PC-3 (cell line): ENCODE measurements around the gene SMARCD3. TPM values are rescaled to one million over a fixed set of nuclear protein-coding genes. Genes with fewer than 3 reads are reported as not detected.

Experiments used
- ATAC-seq: fragments of 200-7000 bp; cut with Tn5 transposase; 2 replicates; pipeline ENCODE4 v1.9.1; 2020; ENCODE audit warnings: mild to moderate bottlenecking, moderate library complexity
- BruUV-seq: library from RNA; stranded (reverse); fragments of 400-500 nt; replicated peaks from 2 replicates; lab custom pipeline; 2021; lab: Mats Ljungman, UMichigan
- CTCF ChIA-PET: fragments of 300-600 bp; sonication (Branson Sonifier 250); formaldehyde crosslinking; loops from one replicate; lab custom pipeline; 2022; ENCODE audit warnings: antibody characterized with exemption; lab: Charles Lee
- POLR2A ChIA-PET: fragments of 300-600 bp; sonication (Branson Sonifier 250); formaldehyde crosslinking; loops from one replicate; lab custom pipeline; 2022; ENCODE audit warnings: antibody characterized with exemption; ENCODE audit not compliant: unreplicated experiment; lab: Charles Lee
- DNase-seq: peaks from one replicate; pipeline ENCODE4 v3.0.0-alpha.2; 2015
- H2AFZ ChIP-seq: fragments of 300-600 bp; sonication (generic); 2 replicates; pipeline ENCODE4 v1.6.0; 2016; ENCODE audit warnings: antibody characterized with exemption, low read length
- H3F3A ChIP-seq: fragments of 300-600 bp; sonication (generic); one replicate; pipeline ENCODE4 v1.6.0; 2017; ENCODE audit warnings: antibody characterized with exemption, low read length, control low read depth, mild to moderate bottlenecking; ENCODE audit not compliant: unreplicated experiment
- H3K27ac ChIP-seq: fragments of 300-600 bp; sonication (generic); 2 replicates; pipeline ENCODE4 v1.5.1; 2016; ENCODE audit warnings: mild to moderate bottlenecking, low read length
- H3K27me3 ChIP-seq: fragments of 300-600 bp; sonication (generic); 2 replicates; pipeline ENCODE4 v1.6.1; 2016; ENCODE audit warnings: low read length, mixed read lengths
- H3K36me3 ChIP-seq: fragments of 300-600 bp; sonication (generic); 2 replicates; pipeline ENCODE4 v1.6.1; 2016; ENCODE audit warnings: low read depth, mixed run types, low read length, mixed read lengths
- H3K4me1 ChIP-seq: fragments of 300-600 bp; sonication (generic); 2 replicates; pipeline ENCODE4 v1.5.1; 2016; ENCODE audit warnings: low read length; ENCODE audit not compliant: insufficient read depth
- H3K4me2 ChIP-seq: fragments of 300-600 bp; sonication (generic); 2 replicates; pipeline ENCODE4 v1.6.0; 2016; ENCODE audit warnings: low read length
- H3K4me3 ChIP-seq: fragments of 300-600 bp; sonication (generic); 2 replicates; pipeline ENCODE4 v1.5.1; 2016; ENCODE audit warnings: mild to moderate bottlenecking, low read length, mixed read lengths
- H3K79me2 ChIP-seq: fragments of 300-600 bp; sonication (generic); 2 replicates; pipeline ENCODE4 v1.6.1; 2017; ENCODE audit warnings: low read length, mixed read lengths
- H3K9ac ChIP-seq: fragments of 300-600 bp; sonication (generic); 2 replicates; pipeline ENCODE4 v1.6.0; 2016; ENCODE audit warnings: mild to moderate bottlenecking, low read length
- H3K9me2 ChIP-seq: fragments of 300-600 bp; sonication (generic); replicated peaks from 2 replicates; pipeline ENCODE4 v1.6.1; 2016; ENCODE audit warnings: mixed run types, low read length, mixed read lengths
- H3K9me3 ChIP-seq: fragments of 300-600 bp; sonication (generic); 2 replicates; pipeline ENCODE4 v1.6.1; 2016; ENCODE audit warnings: low read length, mixed read lengths
- H4K20me1 ChIP-seq: fragments of 300-600 bp; sonication (generic); 2 replicates; pipeline ENCODE4 v1.6.1; 2016; ENCODE audit warnings: low read length, mixed read lengths
- EZH2 ChIP-seq: fragments of 300-600 bp; sonication (generic); IDR thresholded peaks from one replicate; pipeline ENCODE4 v1.6.1; 2017; ENCODE audit warnings: antibody characterized with exemption, mild to moderate bottlenecking, low read length; ENCODE audit not compliant: unreplicated experiment
- EZH2phosphoT487 ChIP-seq: fragments of 300-600 bp; sonication (generic); IDR thresholded peaks from 2 replicates; pipeline ENCODE4 v1.6.1; 2018; ENCODE audit warnings: mild to moderate bottlenecking, antibody characterized with exemption, low read length, borderline replicate concordance
- intact Hi-C: fragments of 100-400 bp; cut with micrococcal nuclease; formaldehyde crosslinking; loops from 2 replicates; pipeline ENCODE4 v1.9.0; 2023
- total RNA-seq: library from RNA; depleted of rRNA; stranded (reverse); fragments of >200 nt; gene quantifications from 2 replicates; pipeline ENCODE4 v1.2.3, GENCODE V29; 2014
- TF ChIP-seq, protein P1 (sequence below): fragments of 300-600 bp; sonication (generic); conservative IDR thresholded peaks from 2 replicates; pipeline ENCODE4 v1.5.1; 2017; ENCODE audit warnings: antibody characterized with exemption, low read depth, mild to moderate bottlenecking, low read length

The SMARCD3 gene
- total RNA-seq, 1 experiment from 2014 or later: 9.1 TPM

- H3K36me3 ChIP-seq: no peaks in the 10 kb centered on the region
- CTCF ChIA-PET: no interaction called here
- no peak overlapping the region for H3K4me3 ChIP-seq
- H3K4me2 ChIP-seq: no peak overlapping the region
- no peak for ATAC-seq
- H3K9ac ChIP-seq: no peak overlapping the region
- H3K79me2 ChIP-seq: no peaks in the 10 kb centered on the region
- no peaks in the 10 kb centered on the region for H3K9me3 ChIP-seq
- no peaks in the 10 kb centered on the region for H3K9me2 ChIP-seq
- intact Hi-C loops: no loop called here
- TSS peak; percentile 15 for BruUV-seq
- H3F3A ChIP-seq: no peaks in the 10 kb centered on the region
- H3K27me3 ChIP-seq: no peaks in the 10 kb centered on the region
- POLR2A ChIA-PET: no interaction called here
- H2AFZ ChIP-seq: no peak overlapping the region
- TF ChIP-seq EZH2phosphoT487: no peak
- TF ChIP-seq EZH2: no peak
- TF ChIP-seq, protein P1, sequence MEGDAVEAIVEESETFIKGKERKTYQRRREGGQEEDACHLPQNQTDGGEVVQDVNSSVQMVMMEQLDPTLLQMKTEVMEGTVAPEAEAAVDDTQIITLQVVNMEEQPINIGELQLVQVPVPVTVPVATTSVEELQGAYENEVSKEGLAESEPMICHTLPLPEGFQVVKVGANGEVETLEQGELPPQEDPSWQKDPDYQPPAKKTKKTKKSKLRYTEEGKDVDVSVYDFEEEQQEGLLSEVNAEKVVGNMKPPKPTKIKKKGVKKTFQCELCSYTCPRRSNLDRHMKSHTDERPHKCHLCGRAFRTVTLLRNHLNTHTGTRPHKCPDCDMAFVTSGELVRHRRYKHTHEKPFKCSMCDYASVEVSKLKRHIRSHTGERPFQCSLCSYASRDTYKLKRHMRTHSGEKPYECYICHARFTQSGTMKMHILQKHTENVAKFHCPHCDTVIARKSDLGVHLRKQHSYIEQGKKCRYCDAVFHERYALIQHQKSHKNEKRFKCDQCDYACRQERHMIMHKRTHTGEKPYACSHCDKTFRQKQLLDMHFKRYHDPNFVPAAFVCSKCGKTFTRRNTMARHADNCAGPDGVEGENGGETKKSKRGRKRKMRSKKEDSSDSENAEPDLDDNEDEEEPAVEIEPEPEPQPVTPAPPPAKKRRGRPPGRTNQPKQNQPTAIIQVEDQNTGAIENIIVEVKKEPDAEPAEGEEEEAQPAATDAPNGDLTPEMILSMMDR: no peak
- DNase-seq: no peak
- H3K27ac ChIP-seq: no peak overlapping the region
- H3K4me1 ChIP-seq: peaks cover 4% of the 10 kb centered on the region
- H4K20me1 ChIP-seq: no peaks in the 10 kb centered on the region
Observed at GRCh38 chr7:151250181-151251132, 2.0 kb upstream of the SMARCD3 start.

DNA sequence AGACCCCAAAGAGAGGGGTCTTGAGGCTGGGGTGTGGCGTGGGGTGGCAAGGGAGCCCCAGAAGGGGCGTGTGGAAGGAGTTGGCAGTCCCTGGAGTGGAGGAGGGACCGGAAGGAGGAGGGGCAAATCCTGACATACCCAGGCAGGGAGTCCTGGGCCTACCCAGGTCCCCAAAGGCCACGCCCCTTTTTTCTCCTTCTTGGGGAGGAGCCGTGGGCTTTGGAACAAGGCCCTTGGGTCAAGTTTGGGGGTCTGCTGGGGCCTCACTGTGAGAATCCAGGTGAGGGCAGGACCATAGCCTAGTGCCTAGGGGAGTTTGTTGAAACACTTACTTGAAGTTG is 1.2 kb upstream of the SMARCD3 start:
- no peaks in the 10 kb centered on the region for H3K36me3 ChIP-seq
- no peaks in the 10 kb centered on the region for H3K27me3 ChIP-seq
- H2AFZ ChIP-seq: no peak overlapping the region
- H3K79me2 ChIP-seq: no peaks in the 10 kb centered on the region
- no peaks in the 10 kb centered on the region for H4K20me1 ChIP-seq
- no peak overlapping the region for H3K9ac ChIP-seq
- H3K4me1 ChIP-seq: peaks cover 4% of the 10 kb centered on the region
- ChIA-PET CTCF (no interaction called here), POLR2A (no interaction called here)
- intact Hi-C loops: loop anchor here (5.0 kb wide), 1 partner anchor 53 kb away; no protein-coding TSS in a partner anchor
- H3K9me2 ChIP-seq: no peaks in the 10 kb centered on the region
- TF ChIP-seq, protein P1: no peak
- TF ChIP-seq EZH2phosphoT487: no peak
- TF ChIP-seq EZH2: no peak
- BruUV-seq: no TSS peak
- no peaks in the 10 kb centered on the region for H3F3A ChIP-seq
- no peak for ATAC-seq
- DNase-seq: no peak
- no peaks in the 10 kb centered on the region for H3K9me3 ChIP-seq
- H3K4me3 ChIP-seq: no peak overlapping the region; the same call in 1 of the 2 replicates
- peak overlapping the region; percentile 99; the same call in 1 of the 2 replicates for H3K4me2 ChIP-seq
- H3K27ac ChIP-seq: no peak overlapping the region
